Tibial nerve (tissue), 4 donors: ENCODE measurements around the gene OPCML. TPM values are rescaled to one million over a fixed set of nuclear protein-coding genes. Genes with fewer than 3 reads are reported as not detected.

Source experiments
- DNase-seq, 2 donors: peaks; one replicate each; pipeline ENCODE4 v3.0.0-alpha.2; 2019; ENCODE audit warnings: low spot score in 2 of 2
- H3K27ac ChIP-seq, 4 donors: fragments of 200-600 bp; sonication (generic) in 3 of 4; one replicate each; pipeline ENCODE4 v1.5.1; 2017 to 2019; ENCODE audit warnings: mild to moderate bottlenecking in 1 of 4
- H3K27me3 ChIP-seq, 2 donors: fragments of 200-600 bp; sonication (generic) in 1 of 2; one replicate each; pipeline versions ENCODE4 v1.5.1 to v1.6.0; 2017 to 2019
- H3K36me3 ChIP-seq, 3 donors: fragments of 200-600 bp; sonication (generic); one replicate each; pipeline ENCODE4 v1.5.1; 2018 to 2019
- H3K4me1 ChIP-seq, 4 donors: fragments of 200-600 bp; sonication (generic) in 3 of 4; one replicate each; pipeline ENCODE4 v1.5.1; 2017 to 2019
- H3K4me3 ChIP-seq, 4 donors: fragments of 200-600 bp; sonication (generic) in 3 of 4; one replicate each; pipeline ENCODE4 v1.5.1; 2017 to 2019; ENCODE audit warnings: mild to moderate bottlenecking in 1 of 4, moderate library complexity in 1 of 4
- H3K9me3 ChIP-seq, 4 donors: fragments of 200-600 bp; sonication (generic) in 3 of 4; one replicate each; pipeline ENCODE4 v1.5.1; 2017 to 2019
- EP300 ChIP-seq, 2 donors: sonication (generic); formaldehyde crosslinking; IDR thresholded peaks; one replicate each; pipeline ENCODE4 v1.6.1; 2017; ENCODE audit warnings: antibody characterized with exemption in 2 of 2, mild to moderate bottlenecking in 1 of 2
- POLR2A ChIP-seq, 2 donors: fragments of 450-650 bp; IDR thresholded peaks; one replicate each; pipeline ENCODE4 v1.6.1; 2017; ENCODE audit warnings: antibody characterized with exemption in 2 of 2, mild to moderate bottlenecking in 2 of 2, moderate library complexity in 2 of 2
- WGBS, 2 donors: methylation state at CpG; one replicate each; pipeline ENCODE4 v1.1.5; 2018; 5-methylcytosine and 5-hydroxymethylcytosine counted together
- total RNA-seq, 4 donors: library from RNA; depleted of rRNA; stranded (reverse); fragments of >200 nt; gene quantifications; one replicate each; pipeline ENCODE4 v1.1.0, GENCODE V29; 2016
- TF ChIP-seq, protein P1 (sequence below), 5 experiments: fragments of 200-600 bp in 3 of 5; fragments of 450-650 bp in 2 of 5; sonication (generic) in 3 of 5; IDR thresholded peaks; one replicate each; pipeline ENCODE4 v1.5.1; 2016 to 2019; ENCODE audit warnings: antibody characterized with exemption in 5 of 5, mild to moderate bottlenecking in 3 of 5, moderate library complexity in 2 of 5

The OPCML gene
- total RNA-seq, 4 donors from 2014 or later: 1.0 to 10.8 (median 1.9) TPM

DNA sequence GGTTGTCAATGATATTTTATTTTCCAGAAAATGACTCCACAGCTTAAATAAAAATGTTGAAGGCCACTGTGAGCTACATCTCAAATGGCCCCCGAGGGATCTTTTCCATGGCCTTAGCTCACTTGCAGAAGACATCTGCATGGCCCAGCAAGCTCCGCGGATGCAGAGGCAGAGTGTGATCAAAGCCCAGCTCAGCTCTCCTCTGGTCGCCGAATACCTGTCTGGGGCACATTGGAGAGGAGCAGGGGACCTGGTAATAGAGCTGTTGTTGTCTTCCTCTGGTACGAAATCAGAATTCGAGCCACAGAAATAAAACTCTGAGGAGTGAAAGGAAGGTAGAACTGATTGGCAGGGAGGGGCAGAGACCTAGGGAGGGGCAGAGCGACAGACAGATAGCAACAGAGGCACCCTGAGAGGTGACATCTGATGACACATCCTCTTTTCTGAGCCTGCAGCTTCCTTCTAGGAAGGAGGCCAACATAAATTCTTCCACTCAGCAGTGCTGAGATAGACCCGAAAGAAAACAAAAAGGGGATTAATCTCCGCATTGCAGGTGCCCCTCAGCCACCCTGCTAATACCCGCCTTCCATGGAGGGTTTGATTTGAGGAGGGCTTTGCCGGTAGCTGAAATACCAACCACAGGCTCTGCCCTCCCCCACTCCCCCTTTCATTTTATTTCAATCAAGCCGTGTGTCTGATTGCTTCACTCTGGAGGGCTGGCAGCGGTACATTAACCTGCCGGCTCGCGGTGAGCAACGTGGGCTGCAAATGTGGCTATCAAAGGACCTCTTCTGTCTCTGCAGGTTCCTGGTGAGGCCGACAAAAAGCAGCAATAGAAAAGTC is 759.4 kb downstream of the OPCML start:
- Histone ChIP-seq H3K36me3 (no peaks in the 10 kb centered on the region), H3K9me3 (no peaks in the 10 kb centered on the region), H3K27me3 (no peaks in the 10 kb centered on the region), H3K27ac (no peak overlapping the region), H3K4me1 (peaks cover 0 to 4% (median 0%) of the 10 kb centered on the region in 4 donors), H3K4me3 (no peak overlapping the region)
- TF ChIP-seq, protein P1, sequence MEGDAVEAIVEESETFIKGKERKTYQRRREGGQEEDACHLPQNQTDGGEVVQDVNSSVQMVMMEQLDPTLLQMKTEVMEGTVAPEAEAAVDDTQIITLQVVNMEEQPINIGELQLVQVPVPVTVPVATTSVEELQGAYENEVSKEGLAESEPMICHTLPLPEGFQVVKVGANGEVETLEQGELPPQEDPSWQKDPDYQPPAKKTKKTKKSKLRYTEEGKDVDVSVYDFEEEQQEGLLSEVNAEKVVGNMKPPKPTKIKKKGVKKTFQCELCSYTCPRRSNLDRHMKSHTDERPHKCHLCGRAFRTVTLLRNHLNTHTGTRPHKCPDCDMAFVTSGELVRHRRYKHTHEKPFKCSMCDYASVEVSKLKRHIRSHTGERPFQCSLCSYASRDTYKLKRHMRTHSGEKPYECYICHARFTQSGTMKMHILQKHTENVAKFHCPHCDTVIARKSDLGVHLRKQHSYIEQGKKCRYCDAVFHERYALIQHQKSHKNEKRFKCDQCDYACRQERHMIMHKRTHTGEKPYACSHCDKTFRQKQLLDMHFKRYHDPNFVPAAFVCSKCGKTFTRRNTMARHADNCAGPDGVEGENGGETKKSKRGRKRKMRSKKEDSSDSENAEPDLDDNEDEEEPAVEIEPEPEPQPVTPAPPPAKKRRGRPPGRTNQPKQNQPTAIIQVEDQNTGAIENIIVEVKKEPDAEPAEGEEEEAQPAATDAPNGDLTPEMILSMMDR (IDR thresholded peaks at IDR 0.05): no peak
- no peak for TF ChIP-seq POLR2A (IDR thresholded peaks at IDR 0.05)
- no peak for TF ChIP-seq EP300 (IDR thresholded peaks at IDR 0.05)
- no peak for DNase-seq
- WGBS, 2 donors: 72 to 73% methylated on average over 19 of the region's 19 CpGs

DNA sequence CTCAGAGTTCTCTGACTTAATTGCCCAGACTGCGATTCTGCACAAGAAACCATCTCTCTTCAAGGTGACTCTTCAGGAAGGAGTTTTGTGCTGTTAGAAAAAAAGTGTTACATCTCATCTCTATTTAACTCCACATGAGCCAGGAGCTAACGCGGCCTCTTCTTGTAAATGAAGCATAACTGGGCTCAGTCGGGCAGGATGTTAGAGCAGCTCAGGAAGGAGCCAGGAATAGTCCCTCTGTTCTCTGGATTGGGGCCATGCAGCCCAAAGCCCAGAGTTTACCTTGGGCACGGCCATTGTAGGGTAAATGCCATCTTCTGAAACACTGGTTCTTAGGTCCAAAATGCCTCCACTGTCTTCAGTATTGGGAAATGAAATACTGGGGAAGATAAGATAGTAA is 760.6 kb downstream of the OPCML start:
- peaks cover 0 to 4% (median 0%) of the 10 kb centered on the region in 4 donors for H3K4me1 ChIP-seq
- H3K4me3 ChIP-seq: no peak overlapping the region
- DNase-seq: no peak
- no peaks in the 10 kb centered on the region for H3K36me3 ChIP-seq
- no peak for TF ChIP-seq POLR2A (IDR thresholded peaks at IDR 0.05)
- TF ChIP-seq EP300 (IDR thresholded peaks at IDR 0.05): no peak
- TF ChIP-seq, protein P1 (IDR thresholded peaks at IDR 0.05): no peak
- no peaks in the 10 kb centered on the region for H3K9me3 ChIP-seq
- no peaks in the 10 kb centered on the region for H3K27me3 ChIP-seq
- WGBS, 2 donors: 72 to 73% methylated on average over 5 of the region's 5 CpGs
- no peak overlapping the region for H3K27ac ChIP-seq

DNA sequence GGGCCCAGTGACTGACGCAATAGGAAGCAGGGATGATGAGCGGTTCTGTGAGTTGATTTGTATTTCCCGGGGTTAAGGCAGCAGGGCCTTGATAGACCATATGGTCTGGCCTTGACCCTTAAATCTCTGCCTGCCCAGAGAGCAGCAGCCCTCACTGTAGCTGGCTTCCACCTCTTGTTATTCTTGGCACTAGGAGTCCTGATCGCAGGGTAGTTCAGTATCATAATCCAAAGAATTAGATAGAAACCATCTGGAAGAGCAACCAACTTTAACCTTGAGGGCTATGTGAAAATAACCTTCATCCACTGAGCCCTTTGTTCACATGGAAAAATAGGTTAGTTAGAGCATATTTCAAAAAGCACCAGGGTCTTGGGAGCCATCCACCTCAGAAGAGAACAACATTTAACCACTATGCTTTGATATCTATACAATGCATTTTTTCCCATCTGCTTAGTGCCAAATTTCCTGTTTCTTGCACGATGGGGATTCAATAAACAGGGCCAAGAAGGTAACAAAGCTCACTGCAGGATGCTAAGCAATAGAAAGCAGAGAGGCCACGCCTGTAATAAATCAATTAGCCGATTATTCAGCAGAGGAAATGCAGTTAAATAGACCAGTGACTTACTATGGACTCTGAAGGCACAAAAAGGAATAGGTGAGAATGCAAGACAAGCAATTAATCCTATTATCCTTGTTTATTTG is 761.3 kb downstream of the OPCML start:
- H3K4me1 ChIP-seq: peaks cover 0 to 4% (median 0%) of the 10 kb centered on the region in 4 donors
- no peak for DNase-seq

DNA sequence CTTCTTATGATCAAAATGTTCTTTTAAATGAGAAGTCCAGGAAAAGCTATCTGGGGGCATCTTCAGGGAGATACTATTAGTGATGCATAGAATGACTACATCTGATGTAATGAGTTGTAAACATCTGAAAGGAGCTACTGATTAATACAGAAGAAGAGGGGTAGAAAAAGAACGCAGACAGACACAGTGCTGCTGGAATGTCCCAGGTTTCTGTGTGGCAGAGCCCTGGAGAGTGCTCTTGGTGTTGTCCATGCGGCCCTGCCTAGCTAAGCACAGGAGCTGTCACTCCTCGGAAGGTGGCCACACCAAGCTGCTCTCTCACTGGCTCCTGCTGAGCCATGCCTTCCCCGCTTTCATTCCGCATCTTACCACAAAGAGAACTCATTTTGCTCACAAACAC is 768.8 kb downstream of the OPCML start:
- Histone ChIP-seq H3K4me1 (no peaks in the 10 kb centered on the region), H3K27ac (no peak overlapping the region)

More for the DNA sequence above, 761.3 kb downstream of the OPCML start:
- H3K27me3 ChIP-seq: no peaks in the 10 kb centered on the region
- no peaks in the 10 kb centered on the region for H3K36me3 ChIP-seq
- no peak overlapping the region for H3K4me3 ChIP-seq
- H3K27ac ChIP-seq: no peak overlapping the region
- H3K9me3 ChIP-seq: peaks cover 0 to 4% (median 0%) of the 10 kb centered on the region in 4 donors
- no peak for TF ChIP-seq EP300 (IDR thresholded peaks at IDR 0.05)
- TF ChIP-seq POLR2A (IDR thresholded peaks at IDR 0.05): no peak
- TF ChIP-seq, protein P1 (IDR thresholded peaks at IDR 0.05): no peak
- 34 to 41% methylated on average over 7 of the region's 7 CpGs for WGBS, 2 donors

More for the DNA sequence above, 768.8 kb downstream of the OPCML start:
- Histone ChIP-seq H3K36me3 (no peaks in the 10 kb centered on the region), H3K9me3 (peaks cover 0 to 12% (median 0%) of the 10 kb centered on the region in 4 donors), H3K27me3 (no peaks in the 10 kb centered on the region), H3K4me3 (no peak overlapping the region)
- DNase-seq: no peak
- TF ChIP-seq, protein P1 (IDR thresholded peaks at IDR 0.05): no peak
- TF ChIP-seq POLR2A (IDR thresholded peaks at IDR 0.05) (no peak), EP300 (IDR thresholded peaks at IDR 0.05) (no peak)
- WGBS, 2 donors: 98 to 100% methylated on average over 5 of the region's 5 CpGs
